Kidney (tissue), 14 donors: ENCODE measurements around the gene ADM2. TPM values are rescaled to one million over a fixed set of nuclear protein-coding genes. Genes with fewer than 3 reads are reported as not detected.

Experiments used
- DNase-seq, 5 donors: peaks; one replicate each; pipeline ENCODE4 v3.0.0-alpha.2; 2013 to 2020
- FAIRE-seq: peaks from 2 replicates; lab custom pipeline; 2012; peaks lifted over from hg19 to GRCh38; lab: Jason Lieb, UNC
- H3K27ac ChIP-seq, 2 donors: one replicate each; pipeline ENCODE4 v1.7.0; 2013; ENCODE audit warnings: low read depth in 2 of 2, low read length in 2 of 2, inconsistent platforms in 1 of 2
- H3K27me3 ChIP-seq: one replicate; pipeline ENCODE4 v1.7.1; 2013; ENCODE audit warnings: low read length, inconsistent platforms; ENCODE audit not compliant: control insufficient read depth, insufficient read depth
- H3K36me3 ChIP-seq, 3 donors: one replicate each; pipeline versions ENCODE4 v1.7.0 to v1.7.1; 2013; ENCODE audit warnings: low read length in 3 of 3, control low read depth in 1 of 3, inconsistent platforms in 1 of 3; ENCODE audit not compliant: insufficient read depth in 3 of 3, control insufficient read depth in 2 of 3
- H3K4me1 ChIP-seq, 3 donors: one replicate each; pipeline versions ENCODE4 v1.7.0 to v1.7.1; 2013; ENCODE audit warnings: low read length in 3 of 3, inconsistent platforms in 1 of 3, low read depth in 1 of 3; ENCODE audit not compliant: control insufficient read depth in 2 of 3, insufficient read depth in 2 of 3
- H3K4me3 ChIP-seq, 3 donors: one replicate each; pipeline versions ENCODE4 v1.7.0 to v1.8.1; 2013; ENCODE audit warnings: low read length in 3 of 3, control low read depth in 1 of 3, inconsistent platforms in 1 of 3
- H3K9ac ChIP-seq, 3 donors: one replicate each; pipeline versions ENCODE4 v1.7.0 to v1.7.1; 2013; ENCODE audit warnings: low read length in 3 of 3, control low read depth in 1 of 3, inconsistent platforms in 1 of 3
- H3K9me3 ChIP-seq, 3 donors: one replicate each; pipeline versions ENCODE4 v1.7.0 to v1.7.1; 2013; ENCODE audit warnings: low read length in 3 of 3, control low read depth in 1 of 3, inconsistent platforms in 1 of 3; ENCODE audit not compliant: control insufficient read depth in 2 of 3, insufficient read depth in 1 of 3
- intact Hi-C: fragments of 100-400 bp; cut with DNase I; formaldehyde crosslinking; loops from one replicate; pipeline ENCODE4 v1.11.1; 2022
- polyA plus RNA-seq: library from polyadenylated mRNA; stranded (reverse); fragments of 350-450 nt; fragmentation: Illumina TruSeq; extraction: RNeasy Lipid Tissue Mini Kit (QIAGEN cat#74804); gene quantifications from one replicate; pipeline ENCODE4 v1.2.3, GENCODE V29; 2014; ENCODE audit warnings: low read depth, low replicate concordance; ENCODE audit not compliant: insufficient read depth
- total RNA-seq: library from RNA; stranded (reverse); fragmentation: NEBNext Ultra II Directional; extraction: Animal tissue kit (Norgen Biotek cat#: 25700); gene quantifications from one replicate; pipeline ENCODE4 v1.2.1, GENCODE V29; 2021
- TF ChIP-seq, protein P1 (sequence below): IDR thresholded peaks from 3 replicates; pipeline ENCODE4 v1.5.1; 2012; ENCODE audit warnings: mild to moderate bottlenecking, moderate library complexity, borderline replicate concordance; ENCODE audit not compliant: insufficient read depth; ENCODE audit errors: extremely low read depth
- donor health status: control.
- donor health status: control.
- donor health status: control.
- donor health status: control.
- donor health status: control.
- donor health status: DM: yes; HTN: yes; CAD: no.
- donor health status: Normal renal cell carcinoma (clear cell type).

The ADM2 gene
- total and polyA plus RNA-seq, 2 donors from 2014 or later = 8.0 to 10.6 TPM

DNA sequence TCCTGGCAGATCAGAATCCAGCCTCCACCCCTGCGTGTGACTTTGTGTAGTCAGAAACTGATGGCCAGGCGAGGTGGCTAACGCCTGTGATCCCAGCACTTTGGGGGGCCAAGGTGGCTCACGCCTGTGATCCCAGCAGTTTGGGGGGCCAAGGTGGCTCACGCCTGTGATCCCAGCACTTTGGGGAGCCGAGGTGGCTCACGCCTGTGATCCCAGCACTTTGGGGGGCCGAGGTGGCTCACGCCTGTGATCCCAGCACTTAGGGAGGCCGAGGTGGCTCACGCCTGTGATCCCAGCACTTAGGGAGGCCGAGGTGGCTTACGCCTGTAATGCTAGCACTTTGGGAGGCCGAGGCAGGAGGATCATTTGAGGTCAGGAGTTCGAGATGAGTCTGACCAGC is 31.8 kb downstream of the ADM2 start:
- no peaks in the 10 kb centered on the region for H3K9me3 ChIP-seq
- peaks cover 0 to 9% (median 8%) of the 10 kb centered on the region in 3 donors for H3K36me3 ChIP-seq
- no peak overlapping the region for H3K27ac ChIP-seq
- no peak overlapping the region for H3K9ac ChIP-seq
- intact Hi-C loops = no loop called here
- H3K4me3 ChIP-seq = no peak overlapping the region
- H3K4me1 ChIP-seq = peaks cover 2 to 8% (median 7%) of the 10 kb centered on the region in 3 donors
- FAIRE-seq (no peak), DNase-seq (no peak)
- TF ChIP-seq, protein P1, sequence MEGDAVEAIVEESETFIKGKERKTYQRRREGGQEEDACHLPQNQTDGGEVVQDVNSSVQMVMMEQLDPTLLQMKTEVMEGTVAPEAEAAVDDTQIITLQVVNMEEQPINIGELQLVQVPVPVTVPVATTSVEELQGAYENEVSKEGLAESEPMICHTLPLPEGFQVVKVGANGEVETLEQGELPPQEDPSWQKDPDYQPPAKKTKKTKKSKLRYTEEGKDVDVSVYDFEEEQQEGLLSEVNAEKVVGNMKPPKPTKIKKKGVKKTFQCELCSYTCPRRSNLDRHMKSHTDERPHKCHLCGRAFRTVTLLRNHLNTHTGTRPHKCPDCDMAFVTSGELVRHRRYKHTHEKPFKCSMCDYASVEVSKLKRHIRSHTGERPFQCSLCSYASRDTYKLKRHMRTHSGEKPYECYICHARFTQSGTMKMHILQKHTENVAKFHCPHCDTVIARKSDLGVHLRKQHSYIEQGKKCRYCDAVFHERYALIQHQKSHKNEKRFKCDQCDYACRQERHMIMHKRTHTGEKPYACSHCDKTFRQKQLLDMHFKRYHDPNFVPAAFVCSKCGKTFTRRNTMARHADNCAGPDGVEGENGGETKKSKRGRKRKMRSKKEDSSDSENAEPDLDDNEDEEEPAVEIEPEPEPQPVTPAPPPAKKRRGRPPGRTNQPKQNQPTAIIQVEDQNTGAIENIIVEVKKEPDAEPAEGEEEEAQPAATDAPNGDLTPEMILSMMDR = no peak
- no peaks in the 10 kb centered on the region for H3K27me3 ChIP-seq

DNA sequence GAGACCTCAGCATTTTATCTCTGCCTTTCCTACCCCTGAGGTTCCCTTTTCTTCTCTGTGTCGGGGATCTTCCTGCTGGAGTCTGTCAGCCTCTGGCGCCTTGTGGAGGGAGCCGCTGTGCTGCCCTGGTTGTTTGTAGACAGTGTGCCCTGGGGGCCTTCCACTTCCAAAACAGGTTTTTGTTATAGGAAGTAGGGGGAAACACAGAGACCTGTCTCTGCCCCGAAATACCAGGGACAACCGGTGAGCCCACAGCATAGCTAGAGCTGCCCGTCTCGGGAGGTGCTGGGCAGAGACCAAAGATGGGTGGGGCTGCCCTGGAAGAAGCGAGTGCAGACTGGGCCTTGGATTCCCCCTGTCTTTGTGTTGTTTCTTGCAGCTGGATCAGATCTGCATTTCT is 34.7 kb downstream of the ADM2 start:
- Histone ChIP-seq H3K9me3 (no peaks in the 10 kb centered on the region), H3K27me3 (no peaks in the 10 kb centered on the region), H3K27ac (no peak overlapping the region), H3K4me3 (no peak overlapping the region), H3K9ac (no peak overlapping the region), H3K36me3 (peaks cover 0 to 10% (median 5%) of the 10 kb centered on the region in 3 donors), H3K4me1 (no peaks in the 10 kb centered on the region)
- FAIRE-seq (no peak), DNase-seq (no peak)
- TF ChIP-seq, protein P1 = no peak
- intact Hi-C loops = no loop called here

DNA sequence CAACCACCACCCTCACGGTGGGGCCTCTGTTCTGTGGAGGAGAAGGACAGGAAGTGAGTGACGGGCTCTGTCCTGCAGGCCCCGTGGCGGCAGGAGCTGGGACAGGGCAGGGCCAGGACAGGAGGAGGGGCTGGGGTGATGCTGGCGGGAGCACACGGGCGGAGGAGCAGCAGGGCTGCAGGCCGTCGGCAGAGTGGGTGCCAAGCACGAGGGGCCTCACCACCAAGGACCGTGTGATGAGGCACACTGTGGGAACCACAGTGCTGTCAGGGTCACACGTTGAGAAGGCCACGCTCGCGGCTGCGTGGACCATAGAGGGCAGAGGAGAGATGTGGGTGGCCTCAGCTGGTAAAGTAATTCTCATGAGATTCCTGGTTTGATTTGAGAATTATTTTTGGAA is 35.5 kb downstream of the ADM2 start:
- no peak for DNase-seq
- H3K4me3 ChIP-seq = no peak overlapping the region
- peaks cover 0 to 13% (median 5%) of the 10 kb centered on the region in 3 donors for H3K36me3 ChIP-seq
- TF ChIP-seq, protein P1 = no peak
- no peak for FAIRE-seq
- no peaks in the 10 kb centered on the region for H3K9me3 ChIP-seq
- no peak overlapping the region for H3K9ac ChIP-seq
- H3K27me3 ChIP-seq = no peaks in the 10 kb centered on the region
- H3K4me1 ChIP-seq = no peaks in the 10 kb centered on the region
- no peak overlapping the region for H3K27ac ChIP-seq
- intact Hi-C loops = no loop called here
